Vagina (tissue), 2 donors: Measurements from ENCODE around the gene DNAAF8. TPM values are rescaled to one million over a fixed set of nuclear protein-coding genes. Genes with fewer than 3 reads are reported as not detected.

ENCODE experiments used
- DNase-seq, 2 donors: peaks; one replicate each; pipeline ENCODE4 v3.0.0-alpha.2; 2017; ENCODE audit errors: extremely low spot score in 2 of 2
- H3K27ac ChIP-seq: fragments of 200-600 bp; sonication (generic); one replicate; pipeline ENCODE4 v1.5.1; 2019
- H3K27me3 ChIP-seq: fragments of 200-600 bp; sonication (generic); one replicate; pipeline ENCODE4 v1.5.1; 2019
- H3K36me3 ChIP-seq, 2 donors: fragments of 200-600 bp; sonication (generic); one replicate each; pipeline ENCODE4 v1.5.1; 2017 to 2019
- H3K4me1 ChIP-seq: fragments of 200-600 bp; sonication (generic); one replicate; pipeline ENCODE4 v1.5.1; 2019
- H3K4me3 ChIP-seq, 2 donors: fragments of 200-600 bp; sonication (generic); 1 replicate in 1 of 2; 2 replicates in 1 of 2; pipeline ENCODE4 v1.5.1; 2016 to 2019
- H3K9me3 ChIP-seq: fragments of 200-600 bp; sonication (generic); one replicate; pipeline ENCODE4 v1.5.1; 2019
- CTCF ChIP-seq, 3 experiments: fragments of 450-650 bp in 2 of 3; fragments of 200-600 bp in 1 of 3; sonication (generic) in 1 of 3; IDR thresholded peaks; one replicate each; pipeline ENCODE4 v1.5.1; 2017 to 2019; ENCODE audit warnings: antibody characterized with exemption in 3 of 3, mild to moderate bottlenecking in 2 of 3, moderate library complexity in 2 of 3
- POLR2A ChIP-seq, 2 donors: fragments of 450-650 bp; IDR thresholded peaks; one replicate each; pipeline ENCODE4 v1.6.1; 2017; ENCODE audit warnings: antibody characterized with exemption in 2 of 2, mild to moderate bottlenecking in 2 of 2, moderate library complexity in 2 of 2
- POLR2AphosphoS5 ChIP-seq, 2 donors: sonication (generic); formaldehyde crosslinking; IDR thresholded peaks; one replicate each; pipeline ENCODE4 v1.9.0; 2017; ENCODE audit warnings: antibody characterized with exemption in 2 of 2, mild to moderate bottlenecking in 2 of 2, low read depth in 1 of 2; ENCODE audit not compliant: insufficient read depth in 1 of 2
- intact Hi-C: fragments of 100-400 bp; cut with DNase I; formaldehyde crosslinking; loops from one replicate; pipeline ENCODE4 v1.15.1; 2023
- total RNA-seq: library from RNA; depleted of rRNA; stranded (reverse); fragments of >200 nt; gene quantifications from one replicate; pipeline ENCODE4 v1.2.3, GENCODE V29; 2016

The DNAAF8 gene
- total RNA-seq, 1 donor from 2014 or later: not detected

- intact Hi-C loops: no loop called here
- TF ChIP-seq POLR2AphosphoS5 (IDR thresholded peaks at IDR 0.05; ENCODE audit: insufficient read depth in 1 of 2, low read depth in 1 of 2): no peak
- no peak for TF ChIP-seq POLR2A (IDR thresholded peaks at IDR 0.05)
- TF ChIP-seq CTCF (IDR thresholded peaks at IDR 0.05): no peak
- Histone ChIP-seq H3K4me3 (no peak overlapping the region), H3K27me3 (no peaks in the 10 kb centered on the region), H3K4me1 (peaks cover 37% of the 10 kb centered on the region), H3K9me3 (no peaks in the 10 kb centered on the region), H3K27ac (peak overlapping the region; percentile 74), H3K36me3 (peaks cover 0 to 39% of the 10 kb centered on the region in 2 donors)
- peak in 1 of 2 donors; percentile 88 for DNase-seq
Measured at GRCh38 chr16:4696172-4696904, 38.0 kb upstream of the DNAAF8 start.

- intact Hi-C loops: no loop called here
- Histone ChIP-seq H3K9me3 (no peaks in the 10 kb centered on the region), H3K36me3 (peaks cover 0 to 39% of the 10 kb centered on the region in 2 donors), H3K27ac (no peak overlapping the region), H3K4me1 (peaks cover 37% of the 10 kb centered on the region), H3K4me3 (no peak overlapping the region), H3K27me3 (no peaks in the 10 kb centered on the region)
- DNase-seq: no peak
- no peak for TF ChIP-seq POLR2A (IDR thresholded peaks at IDR 0.05)
- TF ChIP-seq POLR2AphosphoS5 (IDR thresholded peaks at IDR 0.05; ENCODE audit: insufficient read depth in 1 of 2, low read depth in 1 of 2): no peak
- TF ChIP-seq CTCF (IDR thresholded peaks at IDR 0.05): no peak
Measured at GRCh38 chr16:4696905-4697847, 37.2 kb upstream of the DNAAF8 start.

GRCh38 chr16:4697848-4698291, 36.5 kb upstream of the DNAAF8 start:
- Histone ChIP-seq H3K27ac (no peak overlapping the region), H3K4me3 (no peak overlapping the region), H3K36me3 (peaks cover 0 to 39% of the 10 kb centered on the region in 2 donors), H3K4me1 (peaks cover 31% of the 10 kb centered on the region), H3K9me3 (no peaks in the 10 kb centered on the region), H3K27me3 (no peaks in the 10 kb centered on the region)
- no peak for DNase-seq
- TF ChIP-seq POLR2A (IDR thresholded peaks at IDR 0.05): no peak
- TF ChIP-seq POLR2AphosphoS5 (IDR thresholded peaks at IDR 0.05; ENCODE audit: insufficient read depth in 1 of 2, low read depth in 1 of 2): no peak
- TF ChIP-seq CTCF (IDR thresholded peaks at IDR 0.05): no peak
- intact Hi-C loops: no loop called here

GRCh38 chr16:4698321-4699045, 35.9 kb upstream of the DNAAF8 start:
- intact Hi-C loops: no loop called here
- H3K9me3 ChIP-seq: no peaks in the 10 kb centered on the region
- no peak overlapping the region for H3K27ac ChIP-seq
- H3K4me1 ChIP-seq: peaks cover 27% of the 10 kb centered on the region
- H3K4me3 ChIP-seq: no peak overlapping the region
- peaks cover 0 to 39% of the 10 kb centered on the region in 2 donors for H3K36me3 ChIP-seq
- H3K27me3 ChIP-seq: no peaks in the 10 kb centered on the region
- TF ChIP-seq POLR2AphosphoS5 (IDR thresholded peaks at IDR 0.05; ENCODE audit: insufficient read depth in 1 of 2, low read depth in 1 of 2) (no peak), POLR2A (IDR thresholded peaks at IDR 0.05) (no peak), CTCF (IDR thresholded peaks at IDR 0.05) (no peak)
- no peak for DNase-seq
